H9 (cell line): ENCODE data around the gene CDH20. TPM values are rescaled to one million over a fixed set of nuclear protein-coding genes. Genes with fewer than 3 reads are reported as not detected.

ENCODE experiments used
- DNase-seq: peaks from one replicate; pipeline ENCODE4 v3.0.0-alpha.2; 2017
- H2AFZ ChIP-seq: one replicate; pipeline ENCODE4 v1.6.1; 2013; ENCODE audit warnings: mild to moderate bottlenecking, low read length, control low read depth, moderate library complexity
- H2AK5ac ChIP-seq: 2 replicates; pipeline ENCODE4 v1.6.1; 2013; ENCODE audit warnings: low read length, control low read depth, mixed read lengths; ENCODE audit not compliant: insufficient read length
- H2BK120ac ChIP-seq: one replicate; pipeline ENCODE4 v1.6.1; 2013; ENCODE audit warnings: low read depth, mild to moderate bottlenecking, low read length, control low read depth, inconsistent platforms; ENCODE audit not compliant: poor library complexity, severe bottlenecking
- H2BK12ac ChIP-seq: 2 replicates; pipeline ENCODE4 v1.6.1; 2013; ENCODE audit warnings: low read length, control low read depth, mixed read lengths, low read depth; ENCODE audit not compliant: insufficient read length
- H2BK15ac ChIP-seq: 2 replicates; pipeline ENCODE4 v1.6.1; 2013; ENCODE audit warnings: low read depth, low read length, control low read depth
- H2BK20ac ChIP-seq: one replicate; pipeline ENCODE4 v1.6.1; 2013; ENCODE audit warnings: low read depth, mild to moderate bottlenecking, low read length, control low read depth, inconsistent platforms; ENCODE audit not compliant: poor library complexity, severe bottlenecking
- H2BK5ac ChIP-seq: 2 replicates; pipeline ENCODE4 v1.6.1; 2013; ENCODE audit warnings: low read length, control low read depth, mixed read lengths; ENCODE audit not compliant: insufficient read length
- H3K14ac ChIP-seq: 2 replicates; pipeline ENCODE4 v1.6.1; 2013; ENCODE audit warnings: low read length, control low read depth; ENCODE audit not compliant: insufficient read depth
- H3K18ac ChIP-seq: 2 replicates; pipeline ENCODE4 v1.6.1; 2013; ENCODE audit warnings: low read depth, mild to moderate bottlenecking, mixed read lengths, low read length, control low read depth; ENCODE audit not compliant: insufficient read length
- H3K23ac ChIP-seq: 2 replicates; pipeline ENCODE4 v1.6.1; 2013; ENCODE audit warnings: low read length, control low read depth, mixed read lengths, low read depth; ENCODE audit not compliant: insufficient read length
- H3K23me2 ChIP-seq: 2 replicates; pipeline ENCODE4 v1.6.1; 2013; ENCODE audit warnings: low read depth, mild to moderate bottlenecking, mixed read lengths, low read length, control low read depth; ENCODE audit not compliant: insufficient read length, poor library complexity, severe bottlenecking
- H3K27ac ChIP-seq: 2 replicates; pipeline ENCODE4 v1.5.1; 2013; ENCODE audit warnings: low read length, control low read depth, mixed read lengths, low read depth; ENCODE audit not compliant: insufficient read length
- H3K27me3 ChIP-seq: 2 replicates; pipeline ENCODE4 v1.6.1; 2013; ENCODE audit warnings: low read length, control low read depth, inconsistent platforms; ENCODE audit not compliant: insufficient read depth
- H3K4ac ChIP-seq: 2 replicates; pipeline ENCODE4 v1.6.1; 2013; ENCODE audit warnings: low read depth, mild to moderate bottlenecking, control low read depth, inconsistent platforms, low read length, moderate library complexity
- H3K4me1 ChIP-seq: 2 replicates; pipeline ENCODE4 v1.6.1; 2013; ENCODE audit warnings: low read length, control low read depth, inconsistent platforms; ENCODE audit not compliant: insufficient read depth
- H3K4me2 ChIP-seq: 2 replicates; pipeline ENCODE4 v1.6.1; 2013; ENCODE audit warnings: low read length, control low read depth, mixed read lengths; ENCODE audit not compliant: insufficient read length, insufficient read depth
- H3K56ac ChIP-seq: 2 replicates; pipeline ENCODE4 v1.6.1; 2013; ENCODE audit warnings: low read depth, mild to moderate bottlenecking, mixed read lengths, low read length, control low read depth; ENCODE audit not compliant: insufficient read length
- H3K79me1 ChIP-seq: 2 replicates; pipeline ENCODE4 v1.6.1; 2013; ENCODE audit warnings: low read depth, mild to moderate bottlenecking, moderate library complexity, low read length, control low read depth, inconsistent platforms; ENCODE audit not compliant: insufficient read depth, poor library complexity, severe bottlenecking
- H3K79me2 ChIP-seq: 2 replicates; pipeline ENCODE4 v1.6.1; 2013; ENCODE audit warnings: low read length, control low read depth, inconsistent platforms; ENCODE audit not compliant: insufficient read depth
- H3K9ac ChIP-seq: 2 replicates; pipeline ENCODE4 v1.6.1; 2013; ENCODE audit warnings: low read length, control low read depth, mixed read lengths; ENCODE audit not compliant: insufficient read length; ENCODE audit errors: extremely low read depth
- H3K9me3 ChIP-seq: one replicate; pipeline ENCODE4 v1.6.1; 2013; ENCODE audit warnings: low read depth, low read length, inconsistent platforms; ENCODE audit not compliant: control insufficient read depth
- H3T11ph ChIP-seq: one replicate; pipeline ENCODE4 v1.6.1; 2013; ENCODE audit warnings: mild to moderate bottlenecking, low read length, control low read depth, inconsistent platforms
- H4K20me1 ChIP-seq: one replicate; pipeline ENCODE4 v1.6.1; 2013; ENCODE audit not compliant: control insufficient read depth, insufficient read length, insufficient read depth
- H4K5ac ChIP-seq: 2 replicates; pipeline ENCODE4 v1.6.1; 2013; ENCODE audit warnings: low read depth, mild to moderate bottlenecking, mixed read lengths, low read length, control low read depth; ENCODE audit not compliant: insufficient read length
- H4K8ac ChIP-seq: replicated peaks from 2 replicates; pipeline ENCODE4 v1.6.1; 2013; ENCODE audit warnings: low read length, control low read depth, mixed read lengths, low read depth; ENCODE audit not compliant: insufficient read length
- H4K91ac ChIP-seq: 2 replicates; pipeline ENCODE4 v1.6.1; 2013; ENCODE audit warnings: low read depth, mild to moderate bottlenecking, moderate library complexity, mixed read lengths, low read length, control low read depth; ENCODE audit not compliant: insufficient read length
- H3K27ac Mint-ChIP-seq, 3 experiments: 2 replicates in 2 of 3; 3 replicates in 1 of 3; pipeline ENCODE4 v1.8.0; 2020 to 2021; ENCODE audit warnings: mixed read lengths in 3 of 3, mild to moderate bottlenecking in 1 of 3, moderate library complexity in 1 of 3
- H3K27me3 Mint-ChIP-seq: 2 replicates; pipeline ENCODE4 v1.8.0; 2021; ENCODE audit warnings: low read depth, mild to moderate bottlenecking, moderate library complexity, mixed read lengths
- H3K36me3 Mint-ChIP-seq, 3 experiments: 2 replicates in 2 of 3; 3 replicates in 1 of 3; pipeline ENCODE4 v1.8.0; 2020 to 2021; ENCODE audit warnings: low read depth in 3 of 3, mixed read lengths in 3 of 3; ENCODE audit not compliant: insufficient read depth in 1 of 3
- H3K4me1 Mint-ChIP-seq, 2 experiments: 2 replicates each; pipeline ENCODE4 v1.8.0; 2020; ENCODE audit warnings: mixed read lengths in 2 of 2
- H3K4me3 Mint-ChIP-seq, 2 experiments: 2 replicates in 1 of 2; 3 replicates in 1 of 2; pipeline ENCODE4 v1.8.0; 2020 to 2021; ENCODE audit warnings: mild to moderate bottlenecking in 2 of 2, mixed read lengths in 2 of 2, moderate library complexity in 1 of 2
- H3K9me3 Mint-ChIP-seq, 2 experiments: 2 replicates in 1 of 2; 3 replicates in 1 of 2; pipeline ENCODE4 v1.8.0; 2020; ENCODE audit warnings: mild to moderate bottlenecking in 2 of 2, mixed read lengths in 2 of 2, moderate library complexity in 1 of 2
- CTCF ChIP-seq: fragments of 200-600 bp; sonication (generic); conservative IDR thresholded peaks from 3 replicates; pipeline ENCODE4 v1.8.0; 2021; ENCODE audit warnings: antibody characterized with exemption, mild to moderate bottlenecking
- WGBS: extraction: QIAGEN DNeasy Blood & Tissue Kit; methylation state at CpG from one replicate; pipeline ENCODE4 v1.1.7; 2013; ENCODE audit warnings: missing lambda C conversion rate, low lambda C conversion rate, mixed read lengths; ENCODE audit not compliant: insufficient read length; ENCODE audit errors: extremely low coverage; 5-methylcytosine and 5-hydroxymethylcytosine counted together
- total RNA-seq: library from RNA; stranded (reverse); gene quantifications from 2 replicates; pipeline ENCODE4 v1.2.1, GENCODE V29; 2021

CDH20 gene
- total RNA-seq, 1 experiment from 2014 or later, result not detected

- H3K9me3 Mint-ChIP-seq, result no peaks in the 10 kb centered on the region
- Histone ChIP-seq H2BK12ac (no peak overlapping the region), H3K4me2 (no peak overlapping the region), H4K91ac (no peak overlapping the region), H3K79me2 (no peaks in the 10 kb centered on the region), H3K4ac (no peak overlapping the region), H3K18ac (no peak overlapping the region), H2AFZ (no peak overlapping the region), H3K9me3 (no peaks in the 10 kb centered on the region), H3K79me1 (no peaks in the 10 kb centered on the region), H3K27ac (no peak overlapping the region), H4K8ac (no peak overlapping the region), H2BK5ac (no peak overlapping the region), H3K27me3 (no peaks in the 10 kb centered on the region), H2AK5ac (no peak overlapping the region), H4K5ac (no peak overlapping the region), H3K14ac (no peak overlapping the region), H3K4me1 (no peaks in the 10 kb centered on the region), H2BK120ac (no peak overlapping the region), H2BK15ac (no peak overlapping the region), H3K9ac (no peak overlapping the region), H4K20me1 (no peaks in the 10 kb centered on the region), H3T11ph (no peak overlapping the region), H2BK20ac (no peak overlapping the region), H3K23me2 (no peaks in the 10 kb centered on the region), H3K23ac (no peak overlapping the region), H3K56ac (no peak overlapping the region)
- no CpG with 5 or more reads among the region's 4 CpGs for WGBS
- TF ChIP-seq CTCF, result no peak
- peaks cover 5% of the 10 kb centered on the region in 2 experiments; a peak in 3 of 4 replicates for H3K4me1 Mint-ChIP-seq
- no peak overlapping the region for H3K4me3 Mint-ChIP-seq
- H3K27me3 Mint-ChIP-seq, result peaks cover 3% of the 10 kb centered on the region; the same call in 1 of the 2 replicates
- DNase-seq, result no peak
- no peaks in the 10 kb centered on the region for H3K36me3 Mint-ChIP-seq
- H3K27ac Mint-ChIP-seq, result no peak overlapping the region
Measured at GRCh38 chr18:61471541-61471940, 138.3 kb downstream of the CDH20 start.
